ENCODE results near the gene RASGRF2.

RASGRF2 gene

DNA sequence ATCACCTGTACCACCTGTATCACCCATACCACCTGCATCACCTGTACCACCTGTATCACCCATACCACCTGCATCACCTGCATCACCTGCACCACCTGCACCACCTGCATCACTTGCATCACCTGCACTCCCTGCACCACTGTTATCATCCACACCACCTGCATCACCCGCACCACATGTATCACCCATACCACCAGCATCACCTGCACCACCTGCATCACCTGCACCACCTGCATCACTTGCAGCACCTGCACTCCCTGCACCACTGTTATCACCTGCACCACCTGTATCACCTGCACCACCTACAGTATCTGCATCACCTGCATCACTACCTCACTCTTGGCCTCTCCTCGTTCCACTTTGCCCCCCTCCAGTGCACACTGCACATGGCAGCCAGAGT, 209.8 kb downstream of the RASGRF2 start:
- no peaks in the 10 kb centered on the region for H3K36me3 ChIP-seq (ENCODE audit: insufficient read depth, low read length)
- no peak overlapping the region for H3K4me3 ChIP-seq (ENCODE audit: low read length, poor library complexity, severe bottlenecking)
- no peaks in the 10 kb centered on the region for H3K27me3 ChIP-seq (ENCODE audit: insufficient read depth, low read length, poor library complexity, severe bottlenecking)
- TF ChIP-seq, protein P1, sequence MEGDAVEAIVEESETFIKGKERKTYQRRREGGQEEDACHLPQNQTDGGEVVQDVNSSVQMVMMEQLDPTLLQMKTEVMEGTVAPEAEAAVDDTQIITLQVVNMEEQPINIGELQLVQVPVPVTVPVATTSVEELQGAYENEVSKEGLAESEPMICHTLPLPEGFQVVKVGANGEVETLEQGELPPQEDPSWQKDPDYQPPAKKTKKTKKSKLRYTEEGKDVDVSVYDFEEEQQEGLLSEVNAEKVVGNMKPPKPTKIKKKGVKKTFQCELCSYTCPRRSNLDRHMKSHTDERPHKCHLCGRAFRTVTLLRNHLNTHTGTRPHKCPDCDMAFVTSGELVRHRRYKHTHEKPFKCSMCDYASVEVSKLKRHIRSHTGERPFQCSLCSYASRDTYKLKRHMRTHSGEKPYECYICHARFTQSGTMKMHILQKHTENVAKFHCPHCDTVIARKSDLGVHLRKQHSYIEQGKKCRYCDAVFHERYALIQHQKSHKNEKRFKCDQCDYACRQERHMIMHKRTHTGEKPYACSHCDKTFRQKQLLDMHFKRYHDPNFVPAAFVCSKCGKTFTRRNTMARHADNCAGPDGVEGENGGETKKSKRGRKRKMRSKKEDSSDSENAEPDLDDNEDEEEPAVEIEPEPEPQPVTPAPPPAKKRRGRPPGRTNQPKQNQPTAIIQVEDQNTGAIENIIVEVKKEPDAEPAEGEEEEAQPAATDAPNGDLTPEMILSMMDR (conservative IDR thresholded peaks at IDR 0.05; ENCODE audit: low read length) = no peak
- TF ChIP-seq EZH2phosphoT487 (IDR thresholded peaks at IDR 0.05; ENCODE audit: borderline replicate concordance) = no peak
- H4K20me1 ChIP-seq (ENCODE audit: insufficient read depth, low read length, poor library complexity, severe bottlenecking) = no peaks in the 10 kb centered on the region
- H3K79me2 ChIP-seq (ENCODE audit: insufficient read depth, low read length) = no peaks in the 10 kb centered on the region
- no peaks in the 10 kb centered on the region for H3K4me1 ChIP-seq (ENCODE audit: insufficient read depth, low read length, poor library complexity, severe bottlenecking)
- no peak overlapping the region for H2AFZ ChIP-seq (ENCODE audit: low read length)
- no peaks in the 10 kb centered on the region for H3K9me2 ChIP-seq (replicated peaks; ENCODE audit: low read depth, low read length)
- no peaks in the 10 kb centered on the region for H3F3A ChIP-seq (ENCODE audit: low read depth)
- no peak overlapping the region for H3K4me2 ChIP-seq (ENCODE audit: low read depth, low read length, poor library complexity, severe bottlenecking)
- H3K9me3 ChIP-seq (ENCODE audit: insufficient read depth, low read depth, low read length) = no peaks in the 10 kb centered on the region
- no peak overlapping the region for H3K9ac ChIP-seq (ENCODE audit: low read depth, low read length, poor library complexity, severe bottlenecking)

DNA sequence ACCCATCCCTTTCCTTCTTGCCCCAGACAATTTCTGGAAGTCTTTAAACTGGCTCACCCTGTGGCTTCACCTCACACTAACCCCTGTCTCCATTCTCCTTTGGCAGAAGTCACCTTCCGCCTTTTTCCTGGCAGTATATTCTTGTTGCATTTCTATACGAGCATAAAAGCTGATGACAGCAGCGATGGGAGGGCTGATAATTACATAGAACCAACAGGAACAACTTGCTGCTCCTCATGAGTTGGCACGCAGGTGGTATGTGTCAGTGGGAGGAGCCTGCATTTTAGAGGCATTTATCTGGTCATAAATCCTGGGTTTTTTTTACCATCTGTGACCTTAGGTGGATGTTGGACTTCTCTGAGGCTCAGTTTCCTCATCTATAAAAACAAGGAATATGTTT, 211.6 kb downstream of the RASGRF2 start:
- Histone ChIP-seq H3K4me2 (ENCODE audit: low read depth, low read length, poor library complexity, severe bottlenecking) (no peak overlapping the region), H3K9me2 (replicated peaks; ENCODE audit: low read depth, low read length) (no peaks in the 10 kb centered on the region), H2AFZ (ENCODE audit: low read length) (no peak overlapping the region), H3K27me3 (ENCODE audit: insufficient read depth, low read length, poor library complexity, severe bottlenecking) (no peaks in the 10 kb centered on the region), H3K4me3 (ENCODE audit: low read length, poor library complexity, severe bottlenecking) (no peak overlapping the region), H3K79me2 (ENCODE audit: insufficient read depth, low read length) (no peaks in the 10 kb centered on the region), H4K20me1 (ENCODE audit: insufficient read depth, low read length, poor library complexity, severe bottlenecking) (no peaks in the 10 kb centered on the region), H3F3A (ENCODE audit: low read depth) (no peaks in the 10 kb centered on the region), H3K9ac (ENCODE audit: low read depth, low read length, poor library complexity, severe bottlenecking) (no peak overlapping the region), H3K9me3 (ENCODE audit: insufficient read depth, low read depth, low read length) (no peaks in the 10 kb centered on the region), H3K36me3 (ENCODE audit: insufficient read depth, low read length) (no peaks in the 10 kb centered on the region), H3K4me1 (ENCODE audit: insufficient read depth, low read length, poor library complexity, severe bottlenecking) (no peaks in the 10 kb centered on the region)
- TF ChIP-seq, protein P1 (conservative IDR thresholded peaks at IDR 0.05; ENCODE audit: low read length) = no peak
- no peak for TF ChIP-seq EZH2phosphoT487 (IDR thresholded peaks at IDR 0.05; ENCODE audit: borderline replicate concordance)

DNA sequence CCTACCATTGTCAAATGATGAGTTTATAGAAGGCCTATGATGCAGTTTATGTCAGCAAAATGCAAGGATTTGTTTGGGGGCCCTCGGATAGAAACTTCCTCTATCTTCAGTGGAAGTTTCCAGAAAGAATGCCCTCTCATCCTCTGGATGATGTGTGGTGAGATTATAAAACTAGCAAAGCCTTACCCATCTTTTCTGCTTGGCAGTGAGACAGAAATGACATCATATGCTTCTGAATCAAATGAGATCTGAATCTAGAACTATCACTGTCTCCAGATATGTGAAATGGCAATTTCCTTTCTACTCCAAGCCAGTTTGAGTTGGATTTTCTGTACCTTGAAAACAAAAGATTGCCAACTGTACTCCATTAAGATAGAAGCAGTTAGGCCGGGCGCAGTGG, 212.5 kb downstream of the RASGRF2 start:
- Histone ChIP-seq H3K36me3 (ENCODE audit: insufficient read depth, low read length) (no peaks in the 10 kb centered on the region), H3K4me1 (ENCODE audit: insufficient read depth, low read length, poor library complexity, severe bottlenecking) (no peaks in the 10 kb centered on the region), H3K4me3 (ENCODE audit: low read length, poor library complexity, severe bottlenecking) (no peak overlapping the region), H3F3A (ENCODE audit: low read depth) (no peaks in the 10 kb centered on the region), H3K27me3 (ENCODE audit: insufficient read depth, low read length, poor library complexity, severe bottlenecking) (no peaks in the 10 kb centered on the region), H3K9me2 (replicated peaks; ENCODE audit: low read depth, low read length) (no peaks in the 10 kb centered on the region), H3K9ac (ENCODE audit: low read depth, low read length, poor library complexity, severe bottlenecking) (no peak overlapping the region), H3K9me3 (ENCODE audit: insufficient read depth, low read depth, low read length) (no peaks in the 10 kb centered on the region), H2AFZ (ENCODE audit: low read length) (no peak overlapping the region), H4K20me1 (ENCODE audit: insufficient read depth, low read length, poor library complexity, severe bottlenecking) (no peaks in the 10 kb centered on the region), H3K4me2 (ENCODE audit: low read depth, low read length, poor library complexity, severe bottlenecking) (no peak overlapping the region), H3K79me2 (ENCODE audit: insufficient read depth, low read length) (no peaks in the 10 kb centered on the region)
- TF ChIP-seq EZH2phosphoT487 (IDR thresholded peaks at IDR 0.05; ENCODE audit: borderline replicate concordance) = no peak
- TF ChIP-seq, protein P1 (conservative IDR thresholded peaks at IDR 0.05; ENCODE audit: low read length) = no peak

Data from Loucy (cell line).